H1 (cell line): Measurements from ENCODE around the gene SRGAP3. TPM values are rescaled to one million over a fixed set of nuclear protein-coding genes. Genes with fewer than 3 reads are reported as not detected.

Experiments used
- CTCF ChIA-PET: fragments of 300-600 bp; sonication (Branson Sonifier 250); formaldehyde crosslinking; loops from one replicate; lab custom pipeline; 2021; ENCODE audit not compliant: partially characterized antibody; lab: Charles Lee
- POLR2A ChIA-PET: fragments of 300-600 bp; sonication (Branson Sonifier 250); formaldehyde crosslinking; loops from one replicate; lab custom pipeline; 2021; ENCODE audit warnings: inconsistent platforms; ENCODE audit not compliant: partially characterized antibody; lab: Charles Lee
- DNase-seq, 2 experiments: peaks; one replicate each; pipeline versions ENCODE4 v3.0.0 to v3.0.0-alpha.2; 2010 to 2022; ENCODE audit warnings: low spot score in 2 of 2, low read depth in 1 of 2, mixed read lengths in 1 of 2
- FAIRE-seq: peaks from 2 replicates; lab custom pipeline; 2011; peaks lifted over from hg19 to GRCh38; lab: Jason Lieb, UNC
- H2AFZ ChIP-seq: 2 replicates; pipeline ENCODE4 v1.8.1; 2012; ENCODE audit warnings: low read length, inconsistent platforms
- H2AK5ac ChIP-seq: 2 replicates; pipeline ENCODE4 v1.6.1; 2013; ENCODE audit warnings: low read depth, low read length
- H2BK120ac ChIP-seq: replicated peaks from 2 replicates; pipeline ENCODE3; 2013; ENCODE audit warnings: low read depth, low read length, inconsistent platforms
- H2BK12ac ChIP-seq: 2 replicates; pipeline ENCODE4 v1.6.1; 2013; ENCODE audit warnings: low read depth, low read length
- H2BK15ac ChIP-seq: 2 replicates; pipeline ENCODE4 v1.6.1; 2013; ENCODE audit warnings: low read length
- H2BK20ac ChIP-seq: 2 replicates; pipeline ENCODE4 v1.6.1; 2013; ENCODE audit warnings: low read length
- H2BK5ac ChIP-seq: 2 replicates; pipeline ENCODE4 v1.6.1; 2013; ENCODE audit warnings: low read depth, low read length
- H3K14ac ChIP-seq: 2 replicates; pipeline ENCODE4 v1.6.1; 2013; ENCODE audit warnings: inconsistent platforms; ENCODE audit not compliant: insufficient read length
- H3K18ac ChIP-seq: 2 replicates; pipeline ENCODE4 v1.6.1; 2013; ENCODE audit warnings: low read length; ENCODE audit errors: extremely low read depth
- H3K23ac ChIP-seq: 2 replicates; pipeline ENCODE4 v1.6.1; 2013; ENCODE audit warnings: inconsistent platforms; ENCODE audit not compliant: insufficient read length
- H3K23me2 ChIP-seq: 2 replicates; pipeline ENCODE4 v1.6.1; 2013; ENCODE audit warnings: low read depth, low read length
- H3K27ac ChIP-seq: 2 replicates; pipeline ENCODE4 v1.6.1; 2011; ENCODE audit warnings: low read depth, low read length, inconsistent platforms
- H3K27me3 ChIP-seq, 4 experiments: replicated peaks in 1 of 4; 1 replicate in 1 of 4; 2 replicates in 3 of 4; pipeline versions ENCODE4 v1.6.1 to v1.8.1; 2011 to 2013; ENCODE audit warnings: low read length in 3 of 4, mild to moderate bottlenecking in 3 of 4, inconsistent platforms in 2 of 4, mixed read lengths in 2 of 4, moderate library complexity in 1 of 4; ENCODE audit not compliant: control insufficient read depth in 3 of 4, insufficient read depth in 3 of 4; ENCODE audit errors: extremely low read depth in 1 of 4
- H3K36me3 ChIP-seq, 4 experiments: 2 replicates each; pipeline versions ENCODE4 v1.6.1 to v1.8.1; 2011 to 2013; ENCODE audit warnings: mild to moderate bottlenecking in 4 of 4, low read length in 3 of 4, moderate library complexity in 2 of 4, control low read depth in 1 of 4, inconsistent platforms in 1 of 4; ENCODE audit not compliant: insufficient read depth in 4 of 4, control insufficient read depth in 2 of 4
- H3K4ac ChIP-seq: replicated peaks from 2 replicates; pipeline ENCODE3; 2013; ENCODE audit warnings: low read length, low read depth, mixed read lengths, inconsistent platforms; ENCODE audit not compliant: insufficient read length
- H3K4me1 ChIP-seq, 4 experiments: replicated peaks in 1 of 4; 1 replicate in 1 of 4; 2 replicates in 3 of 4; pipeline versions ENCODE4 v1.6.1 to v1.8.1; 2011 to 2013; ENCODE audit warnings: low read length in 3 of 4, inconsistent platforms in 2 of 4, mixed read lengths in 1 of 4; ENCODE audit not compliant: insufficient read depth in 4 of 4, control insufficient read depth in 3 of 4
- H3K4me2 ChIP-seq, 2 experiments: 2 replicates each; pipeline versions ENCODE4 v1.6.1 to v1.8.1; 2011 to 2013; ENCODE audit warnings: low read depth in 2 of 2, low read length in 2 of 2, control low read depth in 1 of 2, inconsistent platforms in 1 of 2, mild to moderate bottlenecking in 1 of 2; ENCODE audit not compliant: insufficient read depth in 1 of 2
- H3K4me3 ChIP-seq, 4 experiments: fragments of 200-600, 300-600 bp in 1 of 4; sonication (generic), shearing (Covaris generic), sonication (Bioruptor Twin) in 1 of 4; 2 replicates each; pipeline versions ENCODE4 v1.5.1 to v1.8.1; 2011 to 2016; ENCODE audit warnings: low read length in 4 of 4, low read depth in 3 of 4, control low read depth in 2 of 4, inconsistent platforms in 2 of 4, mild to moderate bottlenecking in 2 of 4, mixed read lengths in 1 of 4, moderate library complexity in 1 of 4; ENCODE audit not compliant: insufficient read depth in 2 of 4; ENCODE audit errors: extremely low read depth in 1 of 4
- H3K56ac ChIP-seq: replicated peaks from 2 replicates; pipeline ENCODE3; 2013; ENCODE audit warnings: low read depth, mild to moderate bottlenecking, mixed read lengths, low read length, inconsistent platforms; ENCODE audit not compliant: insufficient read length
- H3K79me1 ChIP-seq: 2 replicates; pipeline ENCODE4 v1.6.1; 2013; ENCODE audit warnings: low read depth, low read length, control low read depth
- H3K79me2 ChIP-seq, 2 experiments: 2 replicates each; pipeline versions ENCODE4 v1.6.1 to v1.8.1; 2012 to 2013; ENCODE audit warnings: low read length in 2 of 2, mild to moderate bottlenecking in 2 of 2, inconsistent platforms in 1 of 2; ENCODE audit not compliant: insufficient read depth in 2 of 2, control insufficient read depth in 1 of 2
- H3K9ac ChIP-seq, 4 experiments: replicated peaks in 1 of 4; 1 replicate in 1 of 4; 2 replicates in 3 of 4; pipeline versions ENCODE4 v1.6.1 to v1.8.1; 2011 to 2013; ENCODE audit warnings: low read depth in 3 of 4, low read length in 3 of 4, control low read depth in 2 of 4, mild to moderate bottlenecking in 2 of 4, moderate library complexity in 2 of 4, inconsistent platforms in 1 of 4; ENCODE audit errors: extremely low read depth in 1 of 4
- H3K9me3 ChIP-seq, 2 experiments: 2 replicates each; pipeline versions ENCODE4 v1.6.1 to v1.8.1; 2012 to 2013; ENCODE audit warnings: mild to moderate bottlenecking in 2 of 2, moderate library complexity in 2 of 2, control low read depth in 1 of 2, inconsistent platforms in 1 of 2, low read depth in 1 of 2, low read length in 1 of 2, mixed read lengths in 1 of 2; ENCODE audit not compliant: insufficient read depth in 2 of 2
- H4K20me1 ChIP-seq, 2 experiments: replicated peaks in 1 of 2; 2 replicates each; pipeline versions ENCODE3 to v1.8.1; 2011 to 2013; ENCODE audit warnings: inconsistent platforms in 2 of 2, low read length in 2 of 2, mild to moderate bottlenecking in 1 of 2; ENCODE audit not compliant: insufficient read depth in 2 of 2, control insufficient read depth in 1 of 2
- H4K5ac ChIP-seq: 2 replicates; pipeline ENCODE4 v1.6.1; 2013; ENCODE audit warnings: low read length, low read depth, mixed read lengths, inconsistent platforms; ENCODE audit not compliant: insufficient read length
- H4K8ac ChIP-seq: 2 replicates; pipeline ENCODE4 v1.8.0; 2013; ENCODE audit warnings: mild to moderate bottlenecking, moderate library complexity, low read length, inconsistent platforms; ENCODE audit not compliant: insufficient read depth; ENCODE audit errors: extremely low read depth
- H4K91ac ChIP-seq: replicated peaks from 2 replicates; pipeline ENCODE3; 2013; ENCODE audit warnings: low read length, mixed read lengths, inconsistent platforms; ENCODE audit not compliant: insufficient read length
- CREB1 ChIP-seq: IDR thresholded peaks from 2 replicates; pipeline ENCODE4 v1.6.1; 2012; ENCODE audit warnings: inconsistent platforms
- EGR1 ChIP-seq: IDR thresholded peaks from 2 replicates; pipeline ENCODE4 v1.6.1; 2011; ENCODE audit warnings: low read depth, low read length, borderline replicate concordance
- EP300 ChIP-seq, 2 experiments: IDR thresholded peaks; 1 replicate in 1 of 2; 2 replicates in 1 of 2; pipeline ENCODE4 v1.6.1; 2011 to 2012; ENCODE audit warnings: low read depth in 2 of 2, low read length in 2 of 2, mild to moderate bottlenecking in 2 of 2, borderline replicate concordance in 1 of 2, inconsistent platforms in 1 of 2, moderate library complexity in 1 of 2
- GTF2F1 ChIP-seq: IDR thresholded peaks from 2 replicates; pipeline ENCODE4 v1.6.1; 2012; ENCODE audit warnings: low read depth, low read length, improper control_type of control experiment, borderline replicate concordance
- KDM1A ChIP-seq: fragments of 200-600, 300-600 bp; sonication (generic); IDR thresholded peaks from 2 replicates; pipeline ENCODE4 v1.7.1; 2016; ENCODE audit warnings: mild to moderate bottlenecking, low read length, borderline replicate concordance
- KDM5A ChIP-seq: fragments of 200-600 bp; IDR thresholded peaks from 2 replicates; pipeline ENCODE4 v1.7.1; 2012; ENCODE audit warnings: mild to moderate bottlenecking, low read length, inconsistent platforms, mixed read lengths
- MAX ChIP-seq: IDR thresholded peaks from 2 replicates; pipeline ENCODE4 v1.6.1; 2012; ENCODE audit warnings: inconsistent platforms
- SAP30 ChIP-seq: fragments of 300-600 bp; sonication (generic); IDR thresholded peaks from 2 replicates; pipeline ENCODE4 v1.7.1; 2012; ENCODE audit warnings: low read length, moderate library complexity, mild to moderate bottlenecking, inconsistent platforms; ENCODE audit not compliant: insufficient read depth, insufficient replicate concordance
- SP4 ChIP-seq: IDR thresholded peaks from 2 replicates; pipeline ENCODE4 v1.6.1; 2012; ENCODE audit warnings: low read length, inconsistent platforms
- USF2 ChIP-seq: IDR thresholded peaks from 2 replicates; pipeline ENCODE4 v1.6.1; 2011; ENCODE audit warnings: low read length, improper control_type of control experiment
- YY1 ChIP-seq: IDR thresholded peaks from 2 replicates; pipeline ENCODE4 v1.6.1; 2011; ENCODE audit warnings: low read depth, mild to moderate bottlenecking, low read length
- WGBS, 2 experiments: shearing (Covaris generic) in 1 of 2; methylation state at CpG; one replicate each; pipeline versions ENCODE4 v1.1.6 to v1.1.7; 2013 to 2015; ENCODE audit warnings: low lambda C conversion rate in 2 of 2, mixed read lengths in 2 of 2, inconsistent platforms in 1 of 2, low coverage in 1 of 2, missing lambda C conversion rate in 1 of 2; ENCODE audit not compliant: insufficient replicate concordance in 2 of 2, insufficient coverage in 1 of 2, insufficient read length in 1 of 2; ENCODE audit errors: extremely low coverage in 1 of 2, missing lambda C conversion rate in 1 of 2; 5-methylcytosine and 5-hydroxymethylcytosine counted together
- polyA plus RNA-seq, 7 experiments: library from polyadenylated mRNA; depleted of rRNA in 3 of 7; stranded (reverse) in 5 of 7; unstranded in 2 of 7; fragments of >200 nt in 5 of 7; fragments of 200-250 nt in 2 of 7; gene quantifications; 1 replicate in 5 of 7; 2 replicates in 1 of 7; 4 replicates in 1 of 7; pipeline versions ENCODE4 v1.2.1 to v1.2.3, GENCODE V29; 2011 to 2013; ENCODE audit warnings: missing spikeins in 2 of 7, mixed read lengths in 2 of 7
- total RNA-seq: library from RNA; stranded (reverse); fragmentation: NEBNext Ultra II Directional; extraction: Animal tissue kit (Norgen Biotek cat#: 25700); gene quantifications from 2 replicates; pipeline ENCODE4 v1.2.1, GENCODE V29; 2021

SRGAP3 gene
- total and polyA plus RNA-seq, 2 of the 8 experiments (the other 6 are each of a cell fraction or from before 2014, with no cell fraction given): 5.8 to 11.4 TPM

DNA sequence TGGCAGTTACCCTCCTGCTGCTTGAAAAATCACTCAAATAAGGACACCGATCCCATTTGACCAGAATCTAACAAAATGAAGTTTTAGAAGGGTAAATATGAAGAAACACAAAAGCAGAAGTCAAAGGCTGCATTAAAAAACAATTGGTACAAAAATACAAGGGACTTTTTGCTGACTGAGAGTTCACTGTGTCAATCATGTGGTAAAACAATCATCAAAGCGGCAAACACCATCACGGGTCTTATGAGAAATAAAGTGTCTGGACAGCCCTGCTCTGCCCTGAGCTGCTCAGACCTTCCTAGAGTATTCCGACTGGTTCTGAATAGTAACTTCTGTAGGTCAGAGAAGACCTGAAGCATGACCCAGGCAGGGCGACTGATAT lies 148.9 kb downstream of the SRGAP3 start:
- H4K20me1 ChIP-seq: no peaks in the 10 kb centered on the region
- FAIRE-seq (no peak), DNase-seq (no peak)
- H4K8ac ChIP-seq: no peak overlapping the region
- H4K5ac ChIP-seq: no peak overlapping the region
- no peaks in the 10 kb centered on the region; a peak in 1 of 4 replicates for H3K9me3 ChIP-seq
- TF ChIP-seq KDM1A (no peak), SP4 (no peak), KDM5A (no peak), EGR1 (no peak), YY1 (no peak), USF2 (no peak), SAP30 (no peak), EP300 (IDR thresholded peaks at IDR 0.05; ENCODE audit: borderline replicate concordance in 1 of 2, low read depth in 2 of 2, low read length in 2 of 2) (no peak), GTF2F1 (no peak), MAX (no peak), CREB1 (no peak)
- TF ChIP-seq, all 59 proteins: peak for 0
- ChIA-PET CTCF (interaction anchor here (1.3 to 7.3 kb wide), 5 partner anchors 10 to 202 kb away, joined by 3 to 39 read pairs (median 5); no protein-coding TSS in a partner anchor), POLR2A (no interaction called here)
- Histone ChIP-seq H3K23ac (no peak overlapping the region), H2BK5ac (no peak overlapping the region), H3K79me2 (no peaks in the 10 kb centered on the region), H3K4me3 (no peak overlapping the region), H4K91ac (no peak overlapping the region), H3K4me1 (peaks cover 4 to 25% (median 21%) of the 10 kb centered on the region in 4 experiments), H3K27ac (no peak overlapping the region), H2BK15ac (no peak overlapping the region; the same call in 1 of the 2 replicates), H3K56ac (no peak overlapping the region), H3K18ac (no peak overlapping the region), H2BK120ac (no peak overlapping the region), H3K27me3 (no peaks in the 10 kb centered on the region), H2BK20ac (no peak overlapping the region), H2BK12ac (peak overlapping the region; percentile 71; the same call in 1 of the 2 replicates), H3K9ac (no peak overlapping the region), H2AK5ac (no peak overlapping the region), H2AFZ (no peak overlapping the region), H3K4ac (no peak overlapping the region), H3K4me2 (no peak overlapping the region), H3K23me2 (no peaks in the 10 kb centered on the region), H3K36me3 (no peaks in the 10 kb centered on the region), H3K14ac (no peak overlapping the region), H3K79me1 (no peaks in the 10 kb centered on the region)
- WGBS, 2 experiments: 89% methylated on average over 5 of the region's 5 CpGs; no CpG with 5 or more reads in 1 of the 2 experiments
